Loucy (cell line): ENCODE results near the gene CD46.

ENCODE experiments used
- EZH2phosphoT487 ChIP-seq: fragments of 200-600 bp; IDR thresholded peaks from 2 replicates; pipeline ENCODE4 v1.6.1; 2018; ENCODE audit warnings: antibody characterized with exemption, mild to moderate bottlenecking, moderate library complexity, borderline replicate concordance
- TF ChIP-seq, protein P1 (sequence below): fragments of 200-600 bp; sonication (generic); conservative IDR thresholded peaks from 2 replicates; pipeline ENCODE4 v1.5.1; 2014; ENCODE audit warnings: mild to moderate bottlenecking, antibody characterized with exemption, low read length

GRCh38 chr1:207826557-207827487 is 75.0 kb downstream of the CD46 start:
- TF ChIP-seq, protein P1, sequence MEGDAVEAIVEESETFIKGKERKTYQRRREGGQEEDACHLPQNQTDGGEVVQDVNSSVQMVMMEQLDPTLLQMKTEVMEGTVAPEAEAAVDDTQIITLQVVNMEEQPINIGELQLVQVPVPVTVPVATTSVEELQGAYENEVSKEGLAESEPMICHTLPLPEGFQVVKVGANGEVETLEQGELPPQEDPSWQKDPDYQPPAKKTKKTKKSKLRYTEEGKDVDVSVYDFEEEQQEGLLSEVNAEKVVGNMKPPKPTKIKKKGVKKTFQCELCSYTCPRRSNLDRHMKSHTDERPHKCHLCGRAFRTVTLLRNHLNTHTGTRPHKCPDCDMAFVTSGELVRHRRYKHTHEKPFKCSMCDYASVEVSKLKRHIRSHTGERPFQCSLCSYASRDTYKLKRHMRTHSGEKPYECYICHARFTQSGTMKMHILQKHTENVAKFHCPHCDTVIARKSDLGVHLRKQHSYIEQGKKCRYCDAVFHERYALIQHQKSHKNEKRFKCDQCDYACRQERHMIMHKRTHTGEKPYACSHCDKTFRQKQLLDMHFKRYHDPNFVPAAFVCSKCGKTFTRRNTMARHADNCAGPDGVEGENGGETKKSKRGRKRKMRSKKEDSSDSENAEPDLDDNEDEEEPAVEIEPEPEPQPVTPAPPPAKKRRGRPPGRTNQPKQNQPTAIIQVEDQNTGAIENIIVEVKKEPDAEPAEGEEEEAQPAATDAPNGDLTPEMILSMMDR, result no peak
- no peak for TF ChIP-seq EZH2phosphoT487
